H1 (cell line): ENCODE results near the gene PIP5K1C. TPM values are rescaled to one million over a fixed set of nuclear protein-coding genes. Genes with fewer than 3 reads are reported as not detected.

Experiments used
- ATF3 ChIP-seq: IDR thresholded peaks from 2 replicates; pipeline ENCODE4 v1.6.1; 2011; ENCODE audit warnings: low read depth, mild to moderate bottlenecking, low read length; ENCODE audit not compliant: insufficient read depth
- CTBP2 ChIP-seq: IDR thresholded peaks from 2 replicates; pipeline ENCODE4 v1.7.0; 2011; ENCODE audit warnings: borderline replicate concordance, mild to moderate bottlenecking, moderate library complexity, mixed read lengths, low read length; ENCODE audit not compliant: insufficient read depth, insufficient read length
- JUND ChIP-seq: IDR thresholded peaks from 2 replicates; pipeline ENCODE4 v1.6.1; 2011; ENCODE audit warnings: mild to moderate bottlenecking, improper control_type of control experiment, low read length
- SP1 ChIP-seq: IDR thresholded peaks from 2 replicates; pipeline ENCODE4 v1.6.1; 2011; ENCODE audit warnings: low read depth, low read length
- TEAD4 ChIP-seq: IDR thresholded peaks from 2 replicates; pipeline ENCODE4 v1.6.1; 2012; ENCODE audit warnings: low read depth, low read length, inconsistent platforms, mixed read lengths
- polyA plus RNA-seq, 7 experiments: library from polyadenylated mRNA; depleted of rRNA in 3 of 7; stranded (reverse) in 5 of 7; unstranded in 2 of 7; fragments of >200 nt in 5 of 7; fragments of 200-250 nt in 2 of 7; gene quantifications; 1 replicate in 5 of 7; 2 replicates in 1 of 7; 4 replicates in 1 of 7; pipeline versions ENCODE4 v1.2.1 to v1.2.3, GENCODE V29; 2011 to 2013; ENCODE audit warnings: missing spikeins in 2 of 7, mixed read lengths in 2 of 7
- total RNA-seq: library from RNA; stranded (reverse); fragmentation: NEBNext Ultra II Directional; extraction: Animal tissue kit (Norgen Biotek cat#: 25700); gene quantifications from 2 replicates; pipeline ENCODE4 v1.2.1, GENCODE V29; 2021

PIP5K1C gene
- total and polyA plus RNA-seq, 2 of the 8 experiments (the other 6 are each of a cell fraction or from before 2014, with no cell fraction given): 10.6 to 32.9 TPM

GRCh38 chr19:3632739-3633558, 67.3 kb downstream of the PIP5K1C start (continued):
- TF ChIP-seq CTBP2 (no peak), JUND (no peak), TEAD4 (no peak), ATF3 (no peak), SP1 (no peak)
